BJ (cell line): ENCODE measurements around the gene EIF1AD. TPM values are rescaled to one million over a fixed set of nuclear protein-coding genes. Genes with fewer than 3 reads are reported as not detected.
A peak's percentile ranks its signal among the peaks of the same experiment; 100 is the strongest.

Source experiments
- CTCF ChIA-PET: fragments of 350-600 bp; formaldehyde crosslinking; extraction: SDS; loops from one replicate; lab custom pipeline; 2021; ENCODE audit warnings: antibody characterized with exemption, inconsistent platforms; lab: Yijun Ruan, JAX
- POLR2A ChIA-PET: fragments of 300-600 bp; sonication (Branson Sonifier 250); formaldehyde crosslinking; extraction: SDS; loops from one replicate; lab custom pipeline; 2021; ENCODE audit warnings: antibody characterized with exemption; lab: Charles Lee
- DNase-seq: peaks from one replicate; pipeline ENCODE4 v3.0.0-alpha.2; 2011; ENCODE audit warnings: low read depth
- H3K27me3 ChIP-seq: 2 replicates; pipeline ENCODE4 v1.6.0; 2011; ENCODE audit warnings: low read length; ENCODE audit not compliant: control insufficient read depth, insufficient read depth
- H3K36me3 ChIP-seq: 2 replicates; pipeline ENCODE4 v1.5.1; 2011; ENCODE audit warnings: low read length; ENCODE audit not compliant: control insufficient read depth, insufficient read depth
- H3K4me3 ChIP-seq: 2 replicates; pipeline ENCODE4 v1.5.1; 2011; ENCODE audit warnings: low read depth, mild to moderate bottlenecking, control low read depth, low read length
- polyA plus RNA-seq: library from polyadenylated mRNA; depleted of rRNA; stranded (reverse); fragments of >200 nt; gene quantifications from 2 replicates; pipeline ENCODE4 v1.2.3, GENCODE V29; 2011
- TF ChIP-seq, protein P1 (sequence below): IDR thresholded peaks from 2 replicates; pipeline ENCODE4 v1.5.1; 2011; ENCODE audit warnings: low read depth, mild to moderate bottlenecking, control low read depth, inconsistent platforms, low read length, moderate library complexity; ENCODE audit not compliant: insufficient read depth

The EIF1AD gene
- polyA plus RNA-seq, 1 experiment = 27.7 TPM

DNA sequence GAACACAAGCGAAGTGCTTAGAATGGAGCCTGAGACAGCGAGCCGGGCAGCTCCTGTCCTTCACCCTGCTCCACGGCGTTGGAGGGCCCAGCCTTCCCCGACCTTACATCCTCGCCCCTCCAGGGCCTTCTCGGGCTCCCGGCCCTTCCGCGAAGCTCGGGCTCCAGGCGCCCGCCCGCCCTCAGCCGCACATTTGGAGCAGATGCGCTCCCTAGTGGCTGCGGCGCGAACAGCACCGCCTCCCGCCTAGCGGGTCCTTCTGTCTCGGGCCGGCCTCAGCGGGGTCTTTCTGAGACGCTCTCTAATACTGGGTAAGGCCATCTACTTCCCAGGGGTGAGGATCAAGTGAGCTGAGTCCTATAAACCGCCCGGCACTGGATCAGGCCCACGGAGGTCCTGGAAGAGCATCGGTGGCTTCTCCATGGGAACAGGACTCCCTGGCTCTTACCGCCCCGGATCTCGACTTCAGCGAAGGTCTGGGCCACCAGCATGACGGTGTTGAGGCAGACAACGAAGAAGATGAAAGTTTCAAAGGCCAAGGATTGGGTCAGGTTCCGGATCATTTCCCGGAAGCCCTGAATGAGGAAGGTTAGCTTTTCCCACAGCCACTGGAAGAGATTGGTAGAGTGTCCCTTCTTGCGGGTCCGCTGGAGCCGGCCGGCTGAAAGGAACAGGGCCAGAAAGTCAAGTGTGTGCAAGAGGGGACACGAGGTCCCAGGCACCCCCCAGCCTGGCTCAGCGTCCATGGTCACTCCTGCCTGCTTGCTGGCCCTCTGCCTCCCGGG is 20.6 kb upstream of the EIF1AD start:
- Histone ChIP-seq H3K27me3 (no peaks in the 10 kb centered on the region), H3K36me3 (no peaks in the 10 kb centered on the region), H3K4me3 (no peak overlapping the region)
- TF ChIP-seq, protein P1, sequence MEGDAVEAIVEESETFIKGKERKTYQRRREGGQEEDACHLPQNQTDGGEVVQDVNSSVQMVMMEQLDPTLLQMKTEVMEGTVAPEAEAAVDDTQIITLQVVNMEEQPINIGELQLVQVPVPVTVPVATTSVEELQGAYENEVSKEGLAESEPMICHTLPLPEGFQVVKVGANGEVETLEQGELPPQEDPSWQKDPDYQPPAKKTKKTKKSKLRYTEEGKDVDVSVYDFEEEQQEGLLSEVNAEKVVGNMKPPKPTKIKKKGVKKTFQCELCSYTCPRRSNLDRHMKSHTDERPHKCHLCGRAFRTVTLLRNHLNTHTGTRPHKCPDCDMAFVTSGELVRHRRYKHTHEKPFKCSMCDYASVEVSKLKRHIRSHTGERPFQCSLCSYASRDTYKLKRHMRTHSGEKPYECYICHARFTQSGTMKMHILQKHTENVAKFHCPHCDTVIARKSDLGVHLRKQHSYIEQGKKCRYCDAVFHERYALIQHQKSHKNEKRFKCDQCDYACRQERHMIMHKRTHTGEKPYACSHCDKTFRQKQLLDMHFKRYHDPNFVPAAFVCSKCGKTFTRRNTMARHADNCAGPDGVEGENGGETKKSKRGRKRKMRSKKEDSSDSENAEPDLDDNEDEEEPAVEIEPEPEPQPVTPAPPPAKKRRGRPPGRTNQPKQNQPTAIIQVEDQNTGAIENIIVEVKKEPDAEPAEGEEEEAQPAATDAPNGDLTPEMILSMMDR = peak; percentile 98
- no peak for DNase-seq
- CTCF ChIA-PET = interaction anchor here (0.6 to 3.8 kb wide), 38 partner anchors 9 to 386 kb away, joined by 3 to 48 read pairs (median 4); partner anchors contain the start of genes BANF1, CCDC85B, CST6 and FIBP
- POLR2A ChIA-PET = interaction anchor here (0.6 kb wide), 1 partner anchor 11 kb away, joined by 5 read pairs; no protein-coding TSS in a partner anchor

DNA sequence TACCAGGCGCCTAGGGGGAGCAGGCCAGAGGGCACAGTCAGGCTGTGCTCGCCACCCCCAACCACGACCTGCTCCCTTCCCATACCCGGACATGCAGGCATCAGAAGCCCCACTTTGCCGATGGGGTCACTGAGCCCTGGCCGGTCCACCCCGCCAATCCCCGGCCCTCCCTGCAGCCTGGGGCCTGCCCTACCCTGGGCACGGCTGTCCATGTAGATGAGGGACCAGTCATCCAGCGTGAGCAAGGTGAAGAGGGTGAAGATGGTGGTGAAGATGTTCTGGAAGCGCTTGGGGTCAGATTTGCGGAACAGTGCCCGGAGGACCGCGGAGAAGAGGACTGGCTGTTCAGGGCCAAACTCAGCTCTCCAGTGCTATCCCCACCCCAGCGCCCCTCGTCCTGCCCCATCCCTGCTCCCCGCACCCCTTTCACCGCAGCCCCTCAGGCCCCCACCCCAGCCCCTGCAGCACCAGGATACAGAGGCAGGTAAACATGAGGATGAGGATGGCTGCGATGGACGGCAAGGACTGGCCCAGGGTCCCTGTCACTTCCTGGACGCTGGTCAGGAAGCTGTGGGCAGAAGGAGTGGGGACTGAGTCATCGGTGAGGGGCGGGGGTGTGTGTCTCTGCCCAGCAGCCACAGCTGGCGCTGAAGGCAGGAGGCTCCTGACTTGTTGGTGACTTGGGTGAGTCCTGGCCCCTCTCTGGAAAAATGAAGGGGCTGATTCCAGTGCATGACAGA is 18.8 kb upstream of the EIF1AD start:
- no peaks in the 10 kb centered on the region for H3K36me3 ChIP-seq
- ChIA-PET CTCF (interaction anchor here (0.6 to 2.6 kb wide), 5 partner anchors 9 to 137 kb away, joined by 3 to 26 read pairs (median 4); partner anchors contain the start of gene CST6), POLR2A (interaction anchor here (1.1 kb wide), 1 partner anchor 12 kb away, joined by 18 read pairs; no protein-coding TSS in a partner anchor)
- TF ChIP-seq, protein P1 = no peak
- H3K27me3 ChIP-seq = no peaks in the 10 kb centered on the region
- no peak for DNase-seq
- no peak overlapping the region for H3K4me3 ChIP-seq

DNA sequence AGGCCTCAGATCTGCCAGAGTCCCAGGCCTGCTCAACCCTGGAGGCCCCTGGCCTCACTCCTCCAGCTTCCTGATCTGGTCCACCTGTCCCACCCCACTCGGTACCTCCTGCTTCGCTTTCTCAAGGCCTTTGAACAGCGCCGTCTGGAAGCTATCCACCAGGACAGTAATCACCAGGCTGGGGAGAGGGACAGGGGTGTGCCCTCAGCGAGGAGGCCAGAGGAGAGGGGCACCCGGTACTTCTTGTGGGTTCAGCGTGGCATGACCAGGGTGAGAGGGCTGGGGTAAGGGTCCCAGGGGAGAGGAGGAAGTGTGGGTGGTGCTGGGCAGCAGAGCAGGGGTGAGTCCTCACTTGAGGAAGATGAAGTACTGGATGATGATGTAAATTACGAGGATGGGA is 18.3 kb upstream of the EIF1AD start:
- no peaks in the 10 kb centered on the region for H3K27me3 ChIP-seq
- TF ChIP-seq, protein P1 = no peak
- no peaks in the 10 kb centered on the region for H3K36me3 ChIP-seq
- no peak for DNase-seq
- no peak overlapping the region for H3K4me3 ChIP-seq
- ChIA-PET CTCF (interaction anchor here (0.7 to 1.6 kb wide), 3 partner anchors 18 to 136 kb away, joined by 3 to 4 read pairs (median 3); partner anchors contain the start of gene BANF1), POLR2A (interaction anchor here (0.6 to 1.1 kb wide), 2 partner anchors 11 to 315 kb away, joined by 3 to 18 read pairs; no protein-coding TSS in a partner anchor)

DNA sequence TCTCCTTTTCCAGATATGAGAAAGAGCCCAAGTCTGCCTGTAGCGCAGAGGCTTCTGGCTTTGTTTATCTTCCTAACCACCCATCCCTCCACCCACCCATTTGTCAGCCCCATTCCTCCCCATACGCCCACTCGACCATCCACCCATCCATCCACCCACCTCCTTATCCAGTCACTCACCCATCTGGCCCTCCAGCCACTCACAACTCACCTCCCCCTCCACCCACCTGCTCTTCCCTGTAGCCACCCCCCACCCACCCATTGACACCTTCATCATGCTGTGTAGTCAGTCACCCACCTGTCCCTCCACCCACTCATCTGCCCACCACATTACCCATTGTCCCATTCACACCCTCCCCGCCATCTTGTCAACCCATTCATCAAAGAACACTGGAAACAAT is 15.4 kb upstream of the EIF1AD start:
- POLR2A ChIA-PET = no interaction called here
- Histone ChIP-seq H3K36me3 (no peaks in the 10 kb centered on the region), H3K27me3 (no peaks in the 10 kb centered on the region), H3K4me3 (no peak overlapping the region)
- TF ChIP-seq, protein P1 = no peak
- DNase-seq = no peak
- CTCF ChIA-PET = interaction anchor here (1.2 kb wide), 1 partner anchor 52 kb away, joined by 5 read pairs; no protein-coding TSS in a partner anchor

DNA sequence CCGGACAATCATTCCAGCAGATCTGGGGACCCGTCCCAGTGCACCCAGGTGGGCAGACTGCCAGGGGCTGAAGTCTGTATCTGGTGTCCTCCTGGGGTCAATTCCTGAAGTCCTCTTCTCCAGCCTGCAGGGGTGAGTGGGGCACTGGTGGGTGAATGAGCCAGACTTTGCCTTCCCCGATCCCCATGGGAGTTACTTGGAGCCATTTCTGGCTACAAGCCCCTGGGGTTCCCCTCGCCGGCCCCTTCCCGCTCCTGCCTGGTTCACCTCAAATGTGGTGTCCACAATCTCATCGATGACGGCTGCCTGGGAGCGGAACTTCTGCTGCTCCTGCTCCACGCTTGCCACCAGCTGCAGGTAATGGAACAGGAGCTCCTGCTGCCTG is 14.8 kb upstream of the EIF1AD start:
- POLR2A ChIA-PET = no interaction called here
- TF ChIP-seq, protein P1 = no peak
- no peak for DNase-seq
- CTCF ChIA-PET = no interaction called here
- Histone ChIP-seq H3K27me3 (no peaks in the 10 kb centered on the region), H3K4me3 (no peak overlapping the region), H3K36me3 (no peaks in the 10 kb centered on the region)
